GM19467 (cell line): Measurements from ENCODE around the gene CELF3.

Source experiments
- ATAC-seq: cut with Tn5 transposase; IDR thresholded peaks from one replicate; pipeline ENCODE4 v1.9.1; 2021; ENCODE audit warnings: mild to moderate bottlenecking, moderate library complexity; ENCODE audit not compliant: unreplicated experiment

CELF3 gene

GRCh38 chr1:151720974-151721787 is 4.6 kb upstream of the CELF3 start, which contains the start of gene RIIAD1:
Gene RIIAD1, plus strand, starts transcription at chr1:151721522. Its CDS starts 15 bp downstream, at chr1:151721537.
- peak; percentile 49 for ATAC-seq

- no peak for ATAC-seq
These were observed 4.0 kb upstream of the CELF3 start for GRCh38 chr1:151720554-151720953.

DNA sequence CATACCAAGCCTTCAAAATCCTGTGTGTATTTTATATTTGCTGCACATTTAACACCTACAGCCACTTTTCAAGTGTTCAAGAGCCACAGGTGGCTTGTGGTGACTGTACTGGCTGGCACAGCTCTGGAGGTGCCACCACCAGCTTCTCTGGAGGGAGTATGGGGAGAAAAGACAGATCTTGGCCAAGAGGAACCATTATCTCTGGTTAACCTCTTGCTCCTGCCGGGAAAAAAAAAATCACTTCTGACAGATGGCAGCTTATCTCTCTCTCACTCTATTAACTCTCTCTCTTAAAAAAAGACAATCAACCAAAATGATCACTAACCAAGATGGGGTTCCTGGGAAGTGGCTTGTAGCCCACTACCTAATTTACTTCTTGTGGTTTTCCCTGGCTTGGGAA is 3.5 kb upstream of the CELF3 start:
- no peak for ATAC-seq

DNA sequence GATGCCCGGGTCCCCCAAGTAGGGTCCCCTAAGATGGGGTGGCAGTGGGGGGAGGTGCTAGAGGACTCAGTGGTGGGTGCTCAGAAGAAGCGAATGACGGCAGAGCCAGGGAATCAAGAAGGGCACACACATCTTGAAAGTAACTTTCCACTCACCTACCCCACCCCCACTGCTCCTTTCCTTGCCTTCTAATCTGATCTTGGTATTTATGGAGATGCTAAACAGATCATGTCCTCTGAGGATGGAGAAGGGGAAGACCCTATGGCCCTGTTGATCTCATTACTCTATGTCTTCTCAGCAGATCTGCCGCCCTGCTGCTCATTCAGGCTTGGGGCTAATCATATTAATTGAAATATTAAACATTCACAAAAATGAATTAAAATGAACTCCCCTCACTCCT is 2.1 kb upstream of the CELF3 start:
- no peak for ATAC-seq

DNA sequence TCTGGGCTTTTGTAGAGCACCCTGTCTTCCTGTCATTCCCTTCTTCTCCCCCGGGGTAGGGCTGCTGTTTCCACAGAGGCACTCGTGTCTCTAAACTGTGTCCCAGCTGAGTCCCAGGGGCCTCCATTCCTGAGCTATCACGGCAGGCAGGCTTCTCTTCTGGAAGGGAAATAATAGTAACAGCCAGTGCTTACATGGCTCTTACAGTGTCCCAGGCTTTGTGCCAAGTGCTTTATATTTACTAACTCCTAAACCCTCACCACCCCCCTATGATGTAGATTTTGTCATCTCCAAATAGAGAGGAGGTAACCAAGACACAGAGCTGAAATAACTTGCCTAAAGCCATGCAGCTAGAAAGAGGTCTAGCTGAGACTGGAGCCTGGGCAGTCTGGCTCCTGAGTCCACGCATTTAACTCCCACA is 1.4 kb upstream of the CELF3 start:
- no peak for ATAC-seq

DNA sequence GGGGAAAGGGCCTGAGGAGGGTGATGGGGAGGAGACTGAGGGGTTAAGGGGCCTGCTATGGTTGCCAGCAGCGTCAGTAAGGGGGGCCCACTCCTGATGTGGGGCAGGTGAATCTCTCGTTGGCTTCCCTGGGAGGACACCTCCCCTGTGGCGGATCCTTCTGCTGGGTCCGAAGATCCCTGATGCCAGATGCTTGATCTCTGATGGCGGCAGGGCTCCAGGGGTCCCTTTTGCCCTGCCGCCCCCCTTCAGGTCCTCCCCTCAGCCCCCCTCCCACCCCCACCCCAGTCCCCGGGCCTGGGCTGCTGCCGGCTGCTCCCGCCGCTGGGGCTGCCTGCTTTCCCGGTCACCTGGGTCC is 219 bp downstream of the CELF3 start:
- no peak for ATAC-seq

DNA sequence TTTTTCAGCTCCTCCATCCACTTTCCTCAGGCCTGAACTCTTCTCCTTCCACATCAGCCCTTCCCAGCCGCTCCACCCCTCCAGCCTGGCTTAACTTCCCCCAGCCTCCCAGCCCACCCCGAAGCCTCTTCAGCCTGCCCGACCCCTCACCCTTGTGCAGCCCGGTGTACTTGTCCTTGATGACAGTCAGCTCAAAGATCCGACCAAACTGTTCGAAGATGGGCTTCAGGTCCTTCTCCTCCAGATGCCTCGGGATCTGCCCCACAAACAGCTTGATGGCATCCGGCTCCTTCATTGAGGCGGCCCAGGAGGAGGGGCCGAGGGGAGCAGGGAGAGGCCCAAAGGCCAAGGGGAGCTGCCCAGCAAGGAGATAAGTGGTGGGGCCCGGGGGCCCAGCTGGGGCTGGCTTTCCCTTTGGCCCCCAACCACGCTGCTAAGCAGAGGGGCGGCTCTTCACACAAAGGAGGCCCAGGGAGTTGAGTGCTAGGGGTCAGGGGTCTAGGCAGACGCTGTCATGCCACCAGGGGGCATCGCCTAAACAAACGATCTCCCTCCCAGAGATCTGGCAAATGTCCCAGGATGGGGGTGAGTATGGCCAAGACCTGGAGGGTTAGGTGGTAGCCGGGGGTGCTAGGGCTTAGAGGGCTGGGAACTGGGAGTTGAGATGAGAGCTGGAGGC is 738 bp downstream of the CELF3 start:
- ATAC-seq = no peak

DNA sequence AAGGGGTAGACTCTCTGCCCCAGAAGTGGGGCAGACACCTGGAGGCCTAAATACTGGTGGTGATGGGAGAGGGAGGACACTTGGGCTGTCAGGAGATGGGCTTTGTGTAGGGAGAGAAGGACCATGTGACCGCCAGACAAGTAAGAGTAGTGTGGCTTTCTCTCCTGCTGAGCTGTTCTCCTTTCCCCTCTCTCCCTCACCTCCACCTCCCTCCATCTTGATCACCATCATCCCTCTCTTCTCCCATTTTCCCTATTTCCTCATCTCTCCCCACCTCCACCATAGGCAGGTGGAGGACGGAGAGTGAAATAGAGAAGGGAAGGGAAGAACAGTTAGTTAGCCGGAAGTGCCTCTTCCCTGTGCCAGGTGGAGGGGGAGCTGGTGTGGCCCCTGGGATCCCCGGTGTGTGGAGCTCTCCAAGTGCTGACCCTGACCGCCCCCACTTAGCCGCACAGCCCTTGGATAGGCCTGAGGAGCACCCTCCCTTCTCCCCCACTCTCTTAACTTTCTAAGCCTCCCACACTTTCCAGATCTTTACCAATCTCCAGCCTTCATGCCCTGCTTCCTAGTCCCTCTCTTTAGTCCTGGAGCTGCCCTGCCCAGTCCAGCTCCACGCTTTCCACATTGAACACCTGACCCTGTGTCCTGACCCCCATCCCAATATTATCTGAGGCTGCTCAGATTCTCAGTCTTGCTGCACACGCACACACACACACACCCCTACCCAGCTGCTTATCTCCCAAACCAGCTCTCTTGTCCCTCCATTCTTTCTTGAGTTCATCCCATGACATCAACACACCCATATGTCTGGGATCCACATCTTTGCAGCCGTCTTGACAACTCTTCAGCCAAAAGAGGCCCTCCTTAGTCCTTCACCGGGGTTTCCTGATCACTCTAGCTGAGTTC is 1.5 kb downstream of the CELF3 start:
- no peak for ATAC-seq

DNA sequence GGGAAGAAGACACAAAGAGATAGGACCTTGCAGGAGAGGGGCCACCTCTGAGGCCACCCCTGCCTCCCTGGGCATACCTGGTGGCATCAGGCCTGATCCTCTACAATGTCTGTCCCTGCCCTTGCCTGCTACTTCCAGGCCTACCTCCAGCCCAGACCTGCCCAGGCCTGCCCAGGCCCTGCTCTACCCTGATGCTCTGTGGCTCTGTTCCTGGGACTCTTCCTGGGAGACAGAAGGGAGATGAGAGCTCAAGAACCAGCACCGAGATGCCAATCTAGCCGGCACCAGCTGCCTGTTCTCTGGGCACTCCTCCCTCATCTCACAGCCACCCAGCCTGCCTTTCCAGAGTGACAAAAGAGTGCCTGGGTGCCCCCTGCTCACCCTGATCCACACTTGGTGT is 2.7 kb downstream of the CELF3 start:
- ATAC-seq = no peak

- ATAC-seq = no peak
These were observed 3.6 kb downstream of the CELF3 start for GRCh38 chr1:151713044-151713443.

DNA sequence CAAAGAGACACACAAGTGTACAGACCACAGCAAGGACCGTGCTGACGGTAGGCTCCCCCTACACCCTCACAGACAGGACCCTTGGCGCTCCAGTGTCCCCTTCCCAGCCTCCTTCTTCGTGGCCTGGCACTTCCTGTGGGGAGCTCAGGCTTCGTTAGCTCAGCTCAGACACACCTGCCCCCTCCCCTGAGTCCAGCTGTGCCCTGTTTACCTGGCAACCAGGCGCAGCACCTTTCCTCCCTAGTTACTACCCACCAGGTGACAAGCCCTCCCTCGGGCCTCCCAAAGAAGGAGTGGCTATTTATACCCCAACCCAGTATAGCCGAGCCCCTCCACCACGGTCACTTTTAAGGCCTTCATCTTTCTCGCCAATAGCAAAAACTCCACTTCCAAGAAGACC is 4.7 kb downstream of the CELF3 start:
- ATAC-seq = no peak

DNA sequence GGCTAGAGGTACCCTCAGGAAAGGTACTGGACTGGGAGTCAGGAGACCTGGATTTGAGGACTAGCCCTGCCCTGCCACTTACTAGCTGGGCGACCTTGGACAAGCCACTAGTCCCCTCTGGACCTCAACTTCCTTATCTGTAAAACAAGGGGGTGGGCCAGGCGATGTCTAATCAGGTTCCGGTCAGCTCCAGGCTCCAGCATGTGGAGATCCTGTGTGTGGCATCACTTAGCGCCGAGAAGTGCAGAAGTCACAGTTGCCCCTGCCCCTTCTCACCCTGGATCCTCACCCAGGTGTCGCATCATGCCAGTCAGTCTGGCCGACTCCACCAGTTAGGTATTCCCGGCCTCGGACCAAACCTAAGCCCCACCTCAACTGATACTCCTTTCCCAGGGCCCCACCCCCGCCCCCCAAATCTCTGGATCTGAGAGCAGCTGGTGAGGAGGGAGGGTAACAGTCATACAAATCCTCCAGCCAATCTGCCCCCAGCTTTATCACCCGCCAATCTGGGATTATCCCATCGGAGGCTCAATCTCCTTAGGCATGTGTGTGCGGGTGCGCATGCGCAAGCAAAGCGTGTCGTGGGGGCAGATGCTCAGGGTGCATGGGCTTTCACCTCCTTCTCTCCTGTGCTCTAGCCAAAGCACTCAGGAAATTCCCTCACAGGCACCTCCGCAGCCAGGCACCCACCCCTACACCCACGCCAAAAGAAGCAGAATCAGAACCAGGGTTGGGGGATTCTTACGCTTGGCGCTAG is 5.4 kb downstream of the CELF3 start:
- ATAC-seq = no peak

GRCh38 chr1:151710187-151710840 is 6.3 kb downstream of the CELF3 start:
- no peak for ATAC-seq

DNA sequence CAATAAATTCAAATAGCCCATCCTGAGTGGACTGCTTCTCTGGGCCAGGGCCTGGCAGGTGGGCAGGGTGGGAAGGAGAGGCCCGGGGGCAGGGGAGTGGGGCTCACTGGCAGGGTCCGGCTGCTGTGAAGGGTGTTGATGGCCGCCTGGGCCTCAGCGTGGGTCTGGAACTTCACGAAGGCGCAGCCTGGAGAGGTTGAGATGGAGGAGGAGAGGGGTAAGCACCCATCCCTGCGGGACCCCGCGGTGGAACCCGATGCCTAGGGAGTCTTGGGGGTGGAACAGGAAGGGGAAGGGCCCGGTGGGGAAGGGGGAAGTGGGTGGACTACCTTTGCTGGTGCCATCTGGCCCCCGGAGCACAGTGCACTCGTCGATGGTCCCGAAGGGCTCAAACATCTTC is 7.7 kb downstream of the CELF3 start:
- ATAC-seq = no peak

GRCh38 chr1:151707541-151708065 is 9.0 kb downstream of the CELF3 start:
- ATAC-seq = no peak

- no peak for ATAC-seq
These were observed 9.9 kb downstream of the CELF3 start for GRCh38 chr1:151706464-151707415.

DNA sequence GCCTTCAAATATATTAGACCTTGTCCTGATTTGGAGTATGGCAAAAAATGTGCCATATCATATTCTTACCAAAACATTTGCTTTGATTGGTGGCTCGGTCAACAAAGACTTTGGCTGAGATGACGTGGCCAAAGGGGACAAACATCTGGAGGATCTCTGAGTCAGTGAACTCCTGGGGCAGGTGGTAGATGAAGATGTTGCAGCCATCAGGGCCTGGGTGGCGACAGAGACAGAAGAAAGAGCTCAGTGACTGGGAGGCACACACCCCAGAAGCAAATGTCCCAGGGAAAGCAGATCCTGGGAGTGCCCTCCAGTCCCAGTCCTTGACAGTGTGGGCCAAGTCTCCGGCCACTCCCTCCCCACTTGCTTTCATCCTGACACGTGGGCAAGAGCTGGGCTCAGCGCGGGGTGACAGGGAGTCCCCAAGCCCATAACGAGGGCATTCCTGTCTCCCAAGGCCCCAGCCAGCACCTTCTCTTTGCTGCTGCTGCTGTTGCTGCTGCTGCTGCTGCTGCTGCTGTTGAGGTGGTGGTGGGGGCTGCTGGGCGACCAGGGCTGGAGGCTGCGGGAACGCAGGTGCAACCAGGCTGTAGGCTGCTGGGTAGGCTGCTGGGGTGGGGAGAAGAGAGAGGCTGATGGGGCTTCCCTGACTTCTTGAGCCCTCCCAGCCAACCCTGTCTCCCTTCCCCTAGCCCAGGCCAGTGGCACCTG is 10.7 kb downstream of the CELF3 start:
- ATAC-seq = no peak

DNA sequence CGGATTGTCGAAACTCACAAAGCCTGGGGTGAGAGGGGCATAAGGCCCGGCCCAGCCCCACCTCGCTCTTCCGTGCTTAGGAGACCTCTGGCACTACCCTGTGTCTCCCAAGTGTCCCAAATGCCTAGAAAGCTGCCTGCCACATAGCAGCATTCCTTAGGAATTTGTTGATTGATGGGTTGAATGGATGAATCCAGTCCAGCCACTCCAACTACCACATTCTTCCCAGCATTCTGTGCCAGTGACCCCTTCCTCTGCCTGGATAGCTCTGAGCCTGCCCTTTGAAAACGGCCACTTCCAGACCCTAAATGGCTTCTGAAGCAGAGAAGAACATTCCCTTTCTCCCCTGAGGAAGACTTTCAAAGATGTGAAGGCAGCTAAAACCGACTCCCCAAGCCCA is 11.5 kb downstream of the CELF3 start:
- no peak for ATAC-seq
